HG03469 (cell line): Measurements from ENCODE around the gene METTL1.
"Not testable (repeated sequence)": the region's sequence is repeated elsewhere in the genome, so short reads cannot be mapped to it uniquely, and the experiment has no call there.

ENCODE experiments used
- ATAC-seq: cut with Tn5 transposase; IDR thresholded peaks from one replicate; pipeline ENCODE4 v1.9.1; 2021; ENCODE audit warnings: mild to moderate bottlenecking, moderate library complexity, moderate number of reproducible peaks; ENCODE audit not compliant: unreplicated experiment

The METTL1 gene

GRCh38 chr12:57724936-57725740 lies 46.8 kb downstream of the METTL1 start:
- ATAC-seq, result no peak

GRCh38 chr12:57724003-57724935 lies 47.6 kb downstream of the METTL1 start:
- ATAC-seq, result no peak

GRCh38 chr12:57723630-57723962 lies 48.3 kb downstream of the METTL1 start:
- no peak for ATAC-seq

DNA sequence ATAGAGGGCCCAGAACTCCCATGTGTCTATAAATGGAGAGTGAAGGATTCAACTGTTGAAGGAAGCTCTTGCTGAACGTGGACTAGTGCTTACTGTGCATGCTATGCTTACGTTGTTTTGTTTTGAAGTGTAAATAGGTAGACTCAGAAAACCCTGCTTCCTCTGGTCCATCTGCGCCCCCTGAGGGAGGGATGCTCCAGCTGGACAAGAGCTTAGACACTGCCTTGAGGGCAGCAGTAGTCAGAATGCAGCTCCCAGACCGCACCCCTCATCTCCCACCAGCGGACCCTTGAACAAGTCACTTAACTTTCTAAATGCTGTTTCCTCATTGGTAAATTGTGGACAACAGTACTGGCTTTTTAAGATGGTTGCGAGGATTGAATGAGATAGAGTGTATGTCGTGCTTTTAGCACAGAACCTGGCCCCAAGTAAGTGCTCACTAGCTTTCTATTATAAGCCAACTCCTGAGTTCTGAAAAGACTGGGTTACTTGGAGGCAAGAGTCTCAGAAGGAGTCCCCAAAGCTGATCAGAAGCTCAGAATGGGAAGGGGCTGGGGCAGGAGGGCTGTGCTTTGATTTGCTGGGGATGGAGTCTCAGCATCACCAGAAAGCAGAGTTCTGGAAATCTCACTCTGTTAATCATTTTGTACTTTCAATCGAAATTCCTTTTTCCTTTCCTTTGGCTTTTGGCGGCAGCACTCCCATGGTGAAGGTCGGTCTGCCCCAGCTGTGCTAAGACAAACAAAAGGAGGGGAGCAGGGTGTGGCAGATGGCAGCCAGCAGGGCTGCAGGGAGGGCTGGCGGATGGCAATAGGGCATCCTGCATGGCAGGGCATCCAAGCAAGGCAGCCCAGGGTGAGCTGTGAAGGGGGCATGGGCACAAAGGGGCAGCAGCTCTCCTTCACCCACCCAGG lies 48.9 kb downstream of the METTL1 start:
- ATAC-seq, result no peak

GRCh38 chr12:57721846-57722608 lies 49.9 kb downstream of the METTL1 start:
- ATAC-seq, result not testable (repeated sequence)

GRCh38 chr12:57720606-57721595 lies 51.0 kb downstream of the METTL1 start:
- ATAC-seq, result no peak

DNA sequence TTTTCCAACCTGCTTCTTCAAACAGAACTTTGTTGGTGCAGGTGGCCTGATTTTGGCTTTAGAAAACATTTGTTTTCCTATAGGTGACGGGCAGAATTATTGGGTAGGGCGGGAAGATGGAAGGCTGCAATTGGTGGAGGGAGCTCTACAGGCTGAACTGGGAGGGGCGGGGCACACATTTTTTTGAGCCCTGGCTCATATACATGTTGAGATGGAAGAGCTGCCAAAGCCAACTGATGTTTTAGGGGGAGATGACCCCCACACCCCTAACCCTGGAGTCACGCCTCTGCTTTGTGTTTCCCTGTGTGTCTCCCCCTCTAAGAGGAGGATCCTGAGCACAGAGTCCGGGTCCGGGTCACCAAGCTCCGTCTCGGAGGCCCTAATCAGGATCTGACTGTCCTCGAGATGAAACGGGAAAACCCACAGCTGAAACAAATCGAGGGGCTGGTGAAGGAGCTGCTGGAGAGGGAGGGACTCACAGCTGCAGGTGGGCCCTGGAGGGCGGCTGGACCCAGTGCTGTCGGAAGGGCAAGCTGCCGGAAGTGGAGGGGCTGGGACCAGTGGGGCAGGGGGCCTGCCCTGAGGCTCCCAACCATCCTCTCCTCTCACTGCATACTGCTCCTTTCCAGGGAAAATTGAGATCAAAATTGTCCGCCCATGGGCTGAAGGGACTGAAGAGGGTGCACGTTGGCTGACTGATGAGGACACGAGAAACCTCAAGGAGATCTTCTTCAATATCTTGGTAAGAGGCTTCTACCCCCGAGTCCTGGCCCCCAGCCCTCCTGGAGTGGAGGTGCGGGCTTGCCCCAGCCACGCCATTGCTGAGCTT lies 51.9 kb downstream of the METTL1 start:
- no peak for ATAC-seq

DNA sequence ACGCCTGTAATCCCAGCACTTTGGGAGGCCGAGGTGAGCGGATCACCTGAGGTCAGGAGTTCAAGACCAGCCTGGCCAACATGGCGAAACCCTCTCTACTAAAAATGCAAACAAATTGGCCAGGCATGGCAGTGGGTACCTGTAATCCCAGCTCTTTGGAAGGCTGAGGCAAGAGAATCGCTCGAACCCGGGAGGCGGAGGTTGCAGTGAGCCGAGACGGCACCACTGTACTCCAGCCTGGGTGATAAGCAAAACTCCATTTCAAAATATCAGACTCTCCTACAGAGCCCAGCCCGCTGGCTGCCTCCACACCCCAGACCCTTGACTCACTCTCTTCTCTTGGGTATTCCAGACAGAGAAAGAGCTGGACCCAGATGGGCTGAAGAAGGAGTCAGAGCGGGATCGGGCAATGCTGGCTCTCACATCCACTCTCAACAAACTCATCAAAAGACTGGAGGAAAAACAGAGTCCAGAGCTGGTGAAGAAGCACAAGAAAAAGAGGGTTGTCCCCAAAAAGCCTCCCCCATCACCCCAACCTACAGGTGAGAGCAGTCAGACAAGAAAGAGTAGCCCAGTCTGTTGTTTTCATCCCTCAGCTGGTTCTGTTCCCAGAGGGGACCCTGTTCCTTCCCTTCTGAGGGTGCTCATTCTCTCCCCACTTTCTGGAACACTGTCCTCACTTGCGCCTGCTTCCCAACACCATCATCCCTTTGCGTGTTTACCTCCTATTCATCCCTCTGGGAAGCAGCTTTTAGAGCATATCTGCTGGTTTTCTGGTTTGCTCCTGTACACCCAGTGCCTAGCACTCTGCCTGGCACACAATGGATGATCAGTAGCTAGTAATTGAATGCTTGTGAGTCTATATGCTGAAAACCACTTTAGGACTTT lies 53.0 kb downstream of the METTL1 start:
- ATAC-seq, result no peak
